ENCODE results near the gene PARP12. TPM values are rescaled to one million over a fixed set of nuclear protein-coding genes. Genes with fewer than 3 reads are reported as not detected.

The PARP12 gene
- total and polyA plus RNA-seq, 9 of the 15 experiments (the other 6 are each of a cell fraction or from before 2014, with no cell fraction given) = 4.6 to 40.4 (median 23.5) TPM

DNA sequence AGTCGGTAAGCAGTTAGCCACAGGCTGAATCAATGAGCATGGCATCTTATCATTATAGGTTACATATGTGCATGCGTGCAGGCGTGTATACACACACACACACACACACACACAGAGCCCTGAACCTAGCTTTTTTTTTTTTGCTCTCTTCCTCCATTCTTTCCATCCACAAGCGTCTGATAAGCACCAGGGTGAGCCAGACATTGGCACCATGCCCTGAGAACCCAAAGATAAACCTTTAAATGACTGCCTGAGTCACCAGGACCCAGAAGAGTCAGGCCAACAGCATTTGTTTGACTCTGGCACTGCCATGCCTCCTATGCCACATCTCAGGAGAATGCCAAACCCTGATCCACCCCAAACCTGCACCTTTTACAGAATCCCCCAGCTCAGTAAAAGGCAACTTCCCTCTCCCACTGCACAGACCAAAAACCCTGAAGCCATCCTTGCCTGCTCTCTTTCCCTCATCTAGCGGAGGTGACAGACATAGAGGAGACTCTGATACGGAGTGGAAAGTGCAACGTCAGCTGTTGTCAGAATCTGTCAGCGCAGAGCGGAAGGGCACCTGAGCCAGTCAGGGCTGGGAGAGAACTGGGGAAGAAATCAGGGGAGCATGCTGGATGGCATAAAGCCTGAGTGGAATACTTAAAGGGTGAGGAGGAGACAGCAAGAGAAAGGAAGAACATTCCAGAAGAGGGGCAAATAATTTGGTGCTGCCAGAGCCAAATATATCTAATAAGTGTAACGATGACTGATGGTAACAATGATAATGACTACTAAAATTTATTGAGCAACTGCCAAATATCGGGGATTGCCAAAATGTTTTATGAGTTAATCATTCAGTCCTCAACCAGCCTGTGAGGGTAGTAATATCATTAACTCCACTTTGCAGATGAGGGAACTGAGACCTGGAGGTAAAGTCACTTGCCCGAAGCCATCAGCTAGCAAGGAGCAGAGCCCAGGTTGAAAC lies 3.2 kb downstream of the PARP12 start (continued):
- TF ChIP-seq, protein P1, sequence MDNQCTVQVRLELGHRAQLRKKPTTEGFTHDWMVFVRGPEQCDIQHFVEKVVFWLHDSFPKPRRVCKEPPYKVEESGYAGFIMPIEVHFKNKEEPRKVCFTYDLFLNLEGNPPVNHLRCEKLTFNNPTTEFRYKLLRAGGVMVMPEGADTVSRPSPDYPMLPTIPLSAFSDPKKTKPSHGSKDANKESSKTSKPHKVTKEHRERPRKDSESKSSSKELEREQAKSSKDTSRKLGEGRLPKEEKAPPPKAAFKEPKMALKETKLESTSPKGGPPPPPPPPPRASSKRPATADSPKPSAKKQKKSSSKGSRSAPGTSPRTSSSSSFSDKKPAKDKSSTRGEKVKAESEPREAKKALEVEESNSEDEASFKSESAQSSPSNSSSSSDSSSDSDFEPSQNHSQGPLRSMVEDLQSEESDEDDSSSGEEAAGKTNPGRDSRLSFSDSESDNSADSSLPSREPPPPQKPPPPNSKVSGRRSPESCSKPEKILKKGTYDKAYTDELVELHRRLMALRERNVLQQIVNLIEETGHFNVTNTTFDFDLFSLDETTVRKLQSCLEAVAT (IDR thresholded peaks at IDR 0.05) = no peak
- TF ChIP-seq, protein P2, sequence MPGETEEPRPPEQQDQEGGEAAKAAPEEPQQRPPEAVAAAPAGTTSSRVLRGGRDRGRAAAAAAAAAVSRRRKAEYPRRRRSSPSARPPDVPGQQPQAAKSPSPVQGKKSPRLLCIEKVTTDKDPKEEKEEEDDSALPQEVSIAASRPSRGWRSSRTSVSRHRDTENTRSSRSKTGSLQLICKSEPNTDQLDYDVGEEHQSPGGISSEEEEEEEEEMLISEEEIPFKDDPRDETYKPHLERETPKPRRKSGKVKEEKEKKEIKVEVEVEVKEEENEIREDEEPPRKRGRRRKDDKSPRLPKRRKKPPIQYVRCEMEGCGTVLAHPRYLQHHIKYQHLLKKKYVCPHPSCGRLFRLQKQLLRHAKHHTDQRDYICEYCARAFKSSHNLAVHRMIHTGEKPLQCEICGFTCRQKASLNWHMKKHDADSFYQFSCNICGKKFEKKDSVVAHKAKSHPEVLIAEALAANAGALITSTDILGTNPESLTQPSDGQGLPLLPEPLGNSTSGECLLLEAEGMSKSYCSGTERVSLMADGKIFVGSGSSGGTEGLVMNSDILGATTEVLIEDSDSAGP (CRISPR knock-in tag; IDR thresholded peaks at IDR 0.05) = no peak
- TF ChIP-seq XRCC5 (IDR thresholded peaks at IDR 0.05; ENCODE audit: low read depth, low read length) = 0 out of 2 replicates have a peak, but pooled peaks have one; percentile 27
- peak; percentile 16; the same call in 1 of the 2 replicates for TF ChIP-seq CEBPB (tag; IDR thresholded peaks at IDR 0.05)
- peak; percentile 91 for TF ChIP-seq MAFF (IDR thresholded peaks at IDR 0.05; ENCODE audit: low read length)
- TF ChIP-seq EP300 (IDR thresholded peaks at IDR 0.05; ENCODE audit: low read length) = no peak
- TF ChIP-seq CBFA2T3 (IDR thresholded peaks at IDR 0.05) = peak; percentile 35; the same call in 1 of the 2 replicates
- TF ChIP-seq ARID1B (IDR thresholded peaks at IDR 0.05) = peak; percentile 36; the same call in 1 of the 2 replicates
- TF ChIP-seq ZNF57 (CRISPR knock-in tag; IDR thresholded peaks at IDR 0.05) = no peak
- TF ChIP-seq DPF2 (IDR thresholded peaks at IDR 0.05) = peak; percentile 40; the same call in 1 of the 2 replicates
- no peak for TF ChIP-seq XRCC4 (IDR thresholded peaks at IDR 0.05; ENCODE audit: extremely low read depth, insufficient read depth, insufficient read length)
- TF ChIP-seq BACH1 (tag; IDR thresholded peaks at IDR 0.05) = peak; percentile 31; the same call in 1 of the 2 replicates
- TF ChIP-seq SMARCE1 (IDR thresholded peaks at IDR 0.05) = peak; percentile 61; the same call in 1 of the 2 replicates
- TF ChIP-seq ZNF766 (CRISPR knock-in tag; conservative IDR thresholded peaks at IDR 0.05) = peak; percentile 67
- 0 out of 2 replicates have a peak, but pooled peaks have one; percentile 33 for TF ChIP-seq NR1H2 (CRISPR knock-in tag; IDR thresholded peaks at IDR 0.05)
- TF ChIP-seq ZNF316 (IDR thresholded peaks at IDR 0.05) = peak; percentile 98
- 0 out of 2 replicates have a peak, but pooled peaks have one; percentile 16 for TF ChIP-seq JUND (IDR thresholded peaks at IDR 0.05; ENCODE audit: borderline replicate concordance, low read depth, low read length)
- TF ChIP-seq JUND (tag; IDR thresholded peaks at IDR 0.05; ENCODE audit: borderline replicate concordance, low read depth, low read length) = no peak; the same call in 2 of the 3 replicates
- TF ChIP-seq NFIC (IDR thresholded peaks at IDR 0.05) = peak; percentile 78
- no peak for TF ChIP-seq ZNF347 (CRISPR knock-in tag; IDR thresholded peaks at IDR 0.05; ENCODE audit: low read depth)
- no peak; the same call in 1 of the 2 replicates for TF ChIP-seq MYBL2 (IDR thresholded peaks at IDR 0.05; ENCODE audit: low read depth)
- no peak for TF ChIP-seq MYBL2 (CRISPR knock-in tag; IDR thresholded peaks at IDR 0.05; ENCODE audit: borderline replicate concordance)
- TF ChIP-seq, protein P3, sequence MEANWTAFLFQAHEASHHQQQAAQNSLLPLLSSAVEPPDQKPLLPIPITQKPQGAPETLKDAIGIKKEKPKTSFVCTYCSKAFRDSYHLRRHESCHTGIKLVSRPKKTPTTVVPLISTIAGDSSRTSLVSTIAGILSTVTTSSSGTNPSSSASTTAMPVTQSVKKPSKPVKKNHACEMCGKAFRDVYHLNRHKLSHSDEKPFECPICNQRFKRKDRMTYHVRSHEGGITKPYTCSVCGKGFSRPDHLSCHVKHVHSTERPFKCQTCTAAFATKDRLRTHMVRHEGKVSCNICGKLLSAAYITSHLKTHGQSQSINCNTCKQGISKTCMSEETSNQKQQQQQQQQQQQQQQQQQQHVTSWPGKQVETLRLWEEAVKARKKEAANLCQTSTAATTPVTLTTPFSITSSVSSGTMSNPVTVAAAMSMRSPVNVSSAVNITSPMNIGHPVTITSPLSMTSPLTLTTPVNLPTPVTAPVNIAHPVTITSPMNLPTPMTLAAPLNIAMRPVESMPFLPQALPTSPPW (CRISPR knock-in tag; IDR thresholded peaks at IDR 0.05) = peak; percentile 32; the same call in 1 of the 2 replicates
- peak; percentile 87 for TF ChIP-seq ZNF384 (IDR thresholded peaks at IDR 0.05; ENCODE audit: low read depth, low read length)
- TF ChIP-seq IRF2 (CRISPR knock-in tag; IDR thresholded peaks at IDR 0.05) = no peak
- TF ChIP-seq BHLHE40 (IDR thresholded peaks at IDR 0.05; ENCODE audit: low read length) = no peak

Data from K562 (cell line).